ENCODE results near the gene NELL1.

The NELL1 gene

GRCh38 chr11:20835561-20835960 lies 166.2 kb downstream of the NELL1 start:
- no peak overlapping the region for H3K4me3 ChIP-seq (replicated peaks; ENCODE audit: low read depth, low read length)
- no peaks in the 10 kb centered on the region for H3K36me3 ChIP-seq (ENCODE audit: control insufficient read depth, insufficient read depth, low read length)
- H3K27me3 ChIP-seq (replicated peaks; ENCODE audit: control insufficient read depth, insufficient read depth, low read length): no peaks in the 10 kb centered on the region
- TF ChIP-seq, protein P1, sequence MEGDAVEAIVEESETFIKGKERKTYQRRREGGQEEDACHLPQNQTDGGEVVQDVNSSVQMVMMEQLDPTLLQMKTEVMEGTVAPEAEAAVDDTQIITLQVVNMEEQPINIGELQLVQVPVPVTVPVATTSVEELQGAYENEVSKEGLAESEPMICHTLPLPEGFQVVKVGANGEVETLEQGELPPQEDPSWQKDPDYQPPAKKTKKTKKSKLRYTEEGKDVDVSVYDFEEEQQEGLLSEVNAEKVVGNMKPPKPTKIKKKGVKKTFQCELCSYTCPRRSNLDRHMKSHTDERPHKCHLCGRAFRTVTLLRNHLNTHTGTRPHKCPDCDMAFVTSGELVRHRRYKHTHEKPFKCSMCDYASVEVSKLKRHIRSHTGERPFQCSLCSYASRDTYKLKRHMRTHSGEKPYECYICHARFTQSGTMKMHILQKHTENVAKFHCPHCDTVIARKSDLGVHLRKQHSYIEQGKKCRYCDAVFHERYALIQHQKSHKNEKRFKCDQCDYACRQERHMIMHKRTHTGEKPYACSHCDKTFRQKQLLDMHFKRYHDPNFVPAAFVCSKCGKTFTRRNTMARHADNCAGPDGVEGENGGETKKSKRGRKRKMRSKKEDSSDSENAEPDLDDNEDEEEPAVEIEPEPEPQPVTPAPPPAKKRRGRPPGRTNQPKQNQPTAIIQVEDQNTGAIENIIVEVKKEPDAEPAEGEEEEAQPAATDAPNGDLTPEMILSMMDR (IDR thresholded peaks at IDR 0.05; ENCODE audit: insufficient read depth, low read length, poor library complexity, severe bottlenecking): no peak
- no peak for DNase-seq (ENCODE audit: extremely low read depth, insufficient read length)

GRCh38 chr11:20839231-20839630 lies 169.8 kb downstream of the NELL1 start:
- DNase-seq (ENCODE audit: extremely low read depth, insufficient read length): no peak
- no peaks in the 10 kb centered on the region for H3K27me3 ChIP-seq (replicated peaks; ENCODE audit: control insufficient read depth, insufficient read depth, low read length)
- no peaks in the 10 kb centered on the region for H3K36me3 ChIP-seq (ENCODE audit: control insufficient read depth, insufficient read depth, low read length)
- H3K4me3 ChIP-seq (replicated peaks; ENCODE audit: low read depth, low read length): no peak overlapping the region
- TF ChIP-seq, protein P1 (IDR thresholded peaks at IDR 0.05; ENCODE audit: insufficient read depth, low read length, poor library complexity, severe bottlenecking): no peak

- no peaks in the 10 kb centered on the region for H3K36me3 ChIP-seq (ENCODE audit: control insufficient read depth, insufficient read depth, low read length)
- no peaks in the 10 kb centered on the region for H3K27me3 ChIP-seq (replicated peaks; ENCODE audit: control insufficient read depth, insufficient read depth, low read length)
- TF ChIP-seq, protein P1 (IDR thresholded peaks at IDR 0.05; ENCODE audit: insufficient read depth, low read length, poor library complexity, severe bottlenecking): no peak
- no peak overlapping the region for H3K4me3 ChIP-seq (replicated peaks; ENCODE audit: low read depth, low read length)
- DNase-seq (ENCODE audit: extremely low read depth, insufficient read length): no peak
Observed at GRCh38 chr11:20840341-20840740, 171.0 kb downstream of the NELL1 start.

DNA sequence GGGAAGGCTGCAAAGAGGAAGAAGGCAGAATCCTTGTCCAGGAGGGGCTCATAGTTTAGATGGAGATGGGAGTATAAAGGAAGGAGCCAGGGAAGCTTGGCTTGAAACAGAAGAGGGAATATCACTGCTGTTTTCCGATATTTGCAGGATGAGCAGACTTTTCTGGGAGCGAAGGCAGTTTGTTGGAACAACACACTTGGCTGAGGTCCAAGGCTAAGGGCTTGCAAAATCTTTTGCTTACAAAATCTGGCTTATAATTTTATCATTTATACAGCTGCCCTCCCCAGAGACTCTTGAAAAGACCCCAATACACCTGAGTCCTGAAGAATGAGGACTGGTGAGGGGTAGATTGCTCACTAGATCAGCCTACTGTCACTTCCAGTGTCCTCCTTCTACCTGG lies 174.8 kb downstream of the NELL1 start:
- Histone ChIP-seq H3K27me3 (replicated peaks; ENCODE audit: control insufficient read depth, insufficient read depth, low read length) (no peaks in the 10 kb centered on the region), H3K4me3 (replicated peaks; ENCODE audit: low read depth, low read length) (no peak overlapping the region), H3K36me3 (ENCODE audit: control insufficient read depth, insufficient read depth, low read length) (no peaks in the 10 kb centered on the region)
- DNase-seq (ENCODE audit: extremely low read depth, insufficient read length): no peak
- TF ChIP-seq, protein P1 (IDR thresholded peaks at IDR 0.05; ENCODE audit: insufficient read depth, low read length, poor library complexity, severe bottlenecking): no peak

DNA sequence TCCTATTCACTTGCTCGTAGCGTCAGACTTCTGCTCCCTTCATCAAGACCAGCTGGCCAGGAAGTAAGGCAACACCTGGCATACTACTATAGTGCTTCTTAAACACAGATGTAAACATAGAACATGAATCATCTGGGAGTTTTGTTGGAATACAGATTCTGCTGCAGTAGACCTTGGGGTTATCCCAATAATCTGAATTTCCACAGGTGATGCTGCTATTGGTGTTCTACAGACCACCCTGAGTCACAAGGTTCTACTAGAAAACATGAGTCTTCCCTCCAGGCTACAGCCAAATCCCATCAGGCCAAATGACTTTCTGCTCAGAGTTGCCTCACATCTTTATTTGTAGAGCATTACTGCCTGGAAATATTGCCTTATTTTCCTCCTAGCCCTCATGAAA lies 175.2 kb downstream of the NELL1 start:
- Histone ChIP-seq H3K4me3 (replicated peaks; ENCODE audit: low read depth, low read length) (no peak overlapping the region), H3K36me3 (ENCODE audit: control insufficient read depth, insufficient read depth, low read length) (no peaks in the 10 kb centered on the region), H3K27me3 (replicated peaks; ENCODE audit: control insufficient read depth, insufficient read depth, low read length) (no peaks in the 10 kb centered on the region)
- DNase-seq (ENCODE audit: extremely low read depth, insufficient read length): no peak
- TF ChIP-seq, protein P1 (IDR thresholded peaks at IDR 0.05; ENCODE audit: insufficient read depth, low read length, poor library complexity, severe bottlenecking): no peak

Measured in GM06990 (cell line).